Activated T-cell treated with anti-CD3 and anti-CD28 coated beads, Interleukin-2, amount 50 U/mL, for 24 hours (primary cell): ENCODE measurements around the gene LHX5.

Source experiments
- DNase-seq: peaks from one replicate; pipeline ENCODE4 v3.0.0-alpha.2; 2020
- H3K27ac Mint-ChIP-seq: 2 replicates; pipeline ENCODE4 v1.8.0; 2020; ENCODE audit warnings: mild to moderate bottlenecking, mixed read lengths
- H3K27me3 Mint-ChIP-seq: 2 replicates; pipeline ENCODE4 v1.8.0; 2020; ENCODE audit warnings: mixed read lengths
- H3K36me3 Mint-ChIP-seq: 2 replicates; pipeline ENCODE4 v1.8.0; 2020; ENCODE audit warnings: low read depth, mixed read lengths
- H3K4me1 Mint-ChIP-seq: 2 replicates; pipeline ENCODE4 v1.8.0; 2020; ENCODE audit warnings: low read depth, mixed read lengths
- H3K4me3 Mint-ChIP-seq: 2 replicates; pipeline ENCODE4 v1.8.0; 2020; ENCODE audit warnings: mild to moderate bottlenecking, moderate library complexity, mixed read lengths
- H3K9me3 Mint-ChIP-seq: 2 replicates; pipeline ENCODE4 v1.8.0; 2020; ENCODE audit warnings: mixed read lengths

The LHX5 gene

GRCh38 chr12:113463746-113464451 lies 7.8 kb downstream of the LHX5 start:
- Mint-ChIP-seq H3K27me3 (peaks cover 84% of the 10 kb centered on the region), H3K36me3 (no peaks in the 10 kb centered on the region), H3K4me3 (peak overlapping the region; percentile 56), H3K27ac (no peak overlapping the region), H3K4me1 (peaks cover 24% of the 10 kb centered on the region), H3K9me3 (no peaks in the 10 kb centered on the region)
- no peak for DNase-seq

- H3K4me1 Mint-ChIP-seq, result peaks cover 24% of the 10 kb centered on the region
- no peaks in the 10 kb centered on the region for H3K36me3 Mint-ChIP-seq
- peaks cover 84% of the 10 kb centered on the region for H3K27me3 Mint-ChIP-seq
- no peaks in the 10 kb centered on the region for H3K9me3 Mint-ChIP-seq
- peak overlapping the region; percentile 56 for H3K4me3 Mint-ChIP-seq
- DNase-seq, result peak; percentile 49
- H3K27ac Mint-ChIP-seq, result no peak overlapping the region
Observed at GRCh38 chr12:113462998-113463745, 8.5 kb downstream of the LHX5 start.

- DNase-seq, result peak; percentile 80
- peaks cover 22% of the 10 kb centered on the region for H3K4me1 Mint-ChIP-seq
- H3K36me3 Mint-ChIP-seq, result no peaks in the 10 kb centered on the region
- H3K27me3 Mint-ChIP-seq, result peaks cover 82% of the 10 kb centered on the region
- peak overlapping the region; percentile 79 for H3K27ac Mint-ChIP-seq
- no peaks in the 10 kb centered on the region for H3K9me3 Mint-ChIP-seq
- peak overlapping the region; percentile 73 for H3K4me3 Mint-ChIP-seq
Observed at GRCh38 chr12:113462117-113462774, 9.4 kb downstream of the LHX5 start.

- Mint-ChIP-seq H3K4me1 (peaks cover 18% of the 10 kb centered on the region), H3K9me3 (no peaks in the 10 kb centered on the region), H3K4me3 (no peak overlapping the region), H3K36me3 (no peaks in the 10 kb centered on the region), H3K27me3 (peaks cover 82% of the 10 kb centered on the region), H3K27ac (no peak overlapping the region)
- no peak for DNase-seq
Observed at GRCh38 chr12:113461666-113462065, 10.0 kb downstream of the LHX5 start.

GRCh38 chr12:113459981-113460380 lies 11.7 kb downstream of the LHX5 start:
- Mint-ChIP-seq H3K9me3 (no peaks in the 10 kb centered on the region), H3K27ac (no peak overlapping the region), H3K27me3 (peaks cover 76% of the 10 kb centered on the region), H3K4me1 (peaks cover 17% of the 10 kb centered on the region), H3K36me3 (no peaks in the 10 kb centered on the region), H3K4me3 (no peak overlapping the region)
- DNase-seq, result no peak

GRCh38 chr12:113457710-113458109 lies 14.0 kb downstream of the LHX5 start:
- Mint-ChIP-seq H3K36me3 (no peaks in the 10 kb centered on the region), H3K4me3 (no peak overlapping the region)
- DNase-seq, result no peak

GRCh38 chr12:113457185-113457584 lies 14.5 kb downstream of the LHX5 start:
- no peak overlapping the region for H3K4me3 Mint-ChIP-seq
- no peak overlapping the region for H3K27ac Mint-ChIP-seq
- H3K9me3 Mint-ChIP-seq, result no peaks in the 10 kb centered on the region
- H3K4me1 Mint-ChIP-seq, result no peaks in the 10 kb centered on the region
- DNase-seq, result no peak
- H3K27me3 Mint-ChIP-seq, result peaks cover 58% of the 10 kb centered on the region
- no peaks in the 10 kb centered on the region for H3K36me3 Mint-ChIP-seq

More at GRCh38 chr12:113457710-113458109, 14.0 kb downstream of the LHX5 start:
- Mint-ChIP-seq H3K9me3 (no peaks in the 10 kb centered on the region), H3K27me3 (peaks cover 63% of the 10 kb centered on the region), H3K27ac (no peak overlapping the region), H3K4me1 (peaks cover 3% of the 10 kb centered on the region)

- Mint-ChIP-seq H3K4me3 (no peak overlapping the region), H3K4me1 (no peaks in the 10 kb centered on the region), H3K27ac (no peak overlapping the region), H3K36me3 (no peaks in the 10 kb centered on the region), H3K9me3 (no peaks in the 10 kb centered on the region), H3K27me3 (peaks cover 55% of the 10 kb centered on the region)
- DNase-seq, result no peak
Observed at GRCh38 chr12:113456761-113457160, 14.9 kb downstream of the LHX5 start.

GRCh38 chr12:113456199-113456598 lies 15.5 kb downstream of the LHX5 start:
- Mint-ChIP-seq H3K4me1 (no peaks in the 10 kb centered on the region), H3K27ac (no peak overlapping the region), H3K36me3 (no peaks in the 10 kb centered on the region), H3K9me3 (no peaks in the 10 kb centered on the region), H3K4me3 (no peak overlapping the region), H3K27me3 (peaks cover 49% of the 10 kb centered on the region)
- no peak for DNase-seq

GRCh38 chr12:113453330-113453729 lies 18.3 kb downstream of the LHX5 start:
- no peak for DNase-seq
- H3K4me1 Mint-ChIP-seq, result no peaks in the 10 kb centered on the region
- peaks cover 32% of the 10 kb centered on the region for H3K27me3 Mint-ChIP-seq
- no peaks in the 10 kb centered on the region for H3K36me3 Mint-ChIP-seq
- H3K4me3 Mint-ChIP-seq, result no peak overlapping the region
- H3K9me3 Mint-ChIP-seq, result no peaks in the 10 kb centered on the region
- no peak overlapping the region for H3K27ac Mint-ChIP-seq

- H3K27ac Mint-ChIP-seq, result no peak overlapping the region
Observed at GRCh38 chr12:113452458-113452857, 19.2 kb downstream of the LHX5 start.

GRCh38 chr12:113449839-113450238 lies 21.8 kb downstream of the LHX5 start:
- Mint-ChIP-seq H3K27ac (no peak overlapping the region), H3K9me3 (no peaks in the 10 kb centered on the region), H3K27me3 (peaks cover 41% of the 10 kb centered on the region), H3K36me3 (no peaks in the 10 kb centered on the region), H3K4me1 (no peaks in the 10 kb centered on the region), H3K4me3 (no peak overlapping the region)
- DNase-seq, result no peak

More at GRCh38 chr12:113452458-113452857, 19.2 kb downstream of the LHX5 start:
- Mint-ChIP-seq H3K4me3 (no peak overlapping the region), H3K4me1 (no peaks in the 10 kb centered on the region), H3K27me3 (peaks cover 32% of the 10 kb centered on the region), H3K9me3 (no peaks in the 10 kb centered on the region), H3K36me3 (no peaks in the 10 kb centered on the region)
- DNase-seq, result no peak

GRCh38 chr12:113449299-113449698 lies 22.4 kb downstream of the LHX5 start:
- H3K4me1 Mint-ChIP-seq, result no peaks in the 10 kb centered on the region
- H3K36me3 Mint-ChIP-seq, result no peaks in the 10 kb centered on the region
- H3K9me3 Mint-ChIP-seq, result no peaks in the 10 kb centered on the region
- peaks cover 43% of the 10 kb centered on the region for H3K27me3 Mint-ChIP-seq
- no peak for DNase-seq
- no peak overlapping the region for H3K27ac Mint-ChIP-seq
- H3K4me3 Mint-ChIP-seq, result no peak overlapping the region

- Mint-ChIP-seq H3K27me3 (peaks cover 43% of the 10 kb centered on the region), H3K4me3 (no peak overlapping the region), H3K27ac (no peak overlapping the region), H3K4me1 (no peaks in the 10 kb centered on the region), H3K9me3 (no peaks in the 10 kb centered on the region), H3K36me3 (no peaks in the 10 kb centered on the region)
- no peak for DNase-seq
Observed at GRCh38 chr12:113448873-113449272, 22.8 kb downstream of the LHX5 start.
